Middle frontal gyrus (tissue), 1 donor: ENCODE results near the gene SECISBP2.

Experiments used
- DNase-seq: peaks from one replicate; pipeline ENCODE4 v3.0.0-alpha.2; 2015; ENCODE audit warnings: low spot score; ENCODE audit errors: extremely low spot score

The SECISBP2 gene

GRCh38 chr9:89347651-89348050 lies 29.4 kb downstream of the SECISBP2 start:
- DNase-seq: no peak

GRCh38 chr9:89349607-89350006 lies 31.3 kb downstream of the SECISBP2 start:
- no peak for DNase-seq

GRCh38 chr9:89350988-89351557 lies 32.8 kb downstream of the SECISBP2 start:
- DNase-seq: no peak

GRCh38 chr9:89351584-89352300 lies 33.4 kb downstream of the SECISBP2 start:
- no peak for DNase-seq

GRCh38 chr9:89352451-89352850 lies 34.2 kb downstream of the SECISBP2 start:
- no peak for DNase-seq

- no peak for DNase-seq
These were observed 34.8 kb downstream of the SECISBP2 start for GRCh38 chr9:89352874-89353649.

- no peak for DNase-seq
These were observed 35.7 kb downstream of the SECISBP2 start for GRCh38 chr9:89353989-89354388.

- no peak for DNase-seq
These were observed 36.2 kb downstream of the SECISBP2 start for GRCh38 chr9:89354471-89354870.

GRCh38 chr9:89356782-89357181 lies 38.5 kb downstream of the SECISBP2 start:
- no peak for DNase-seq

GRCh38 chr9:89357331-89358197 lies 39.3 kb downstream of the SECISBP2 start:
- DNase-seq: no peak

GRCh38 chr9:89358376-89358916 lies 40.1 kb downstream of the SECISBP2 start:
- DNase-seq: no peak

- DNase-seq: no peak
These were observed 40.7 kb downstream of the SECISBP2 start for GRCh38 chr9:89358985-89359384.

GRCh38 chr9:89359751-89360261 lies 41.5 kb downstream of the SECISBP2 start:
- no peak for DNase-seq

GRCh38 chr9:89360465-89360864 lies 42.2 kb downstream of the SECISBP2 start:
- no peak for DNase-seq

- DNase-seq: no peak
These were observed 42.7 kb downstream of the SECISBP2 start for GRCh38 chr9:89361031-89361430.

- no peak for DNase-seq
These were observed 43.7 kb downstream of the SECISBP2 start for GRCh38 chr9:89361816-89362646.

- DNase-seq: no peak
These were observed 44.5 kb downstream of the SECISBP2 start for GRCh38 chr9:89362647-89363310.

GRCh38 chr9:89363311-89363670 lies 45.0 kb downstream of the SECISBP2 start:
- DNase-seq: no peak

- DNase-seq: no peak
These were observed 45.8 kb downstream of the SECISBP2 start for GRCh38 chr9:89363921-89364665.
